ENCODE measurements around the gene PCNP.
"Not testable (repeated sequence)": the region's sequence is repeated elsewhere in the genome, so short reads cannot be mapped to it uniquely, and the experiment has no call there.

The PCNP gene

GRCh38 chr3:101631098-101631796 lies 57.3 kb downstream of the PCNP start:
- no peak for DNase-seq

GRCh38 chr3:101631959-101632358 lies 58.0 kb downstream of the PCNP start:
- not testable (repeated sequence) for DNase-seq

- DNase-seq, result no peak
These were observed 58.6 kb downstream of the PCNP start for GRCh38 chr3:101632586-101632985.

GRCh38 chr3:101633186-101633585 lies 59.2 kb downstream of the PCNP start:
- no peak for DNase-seq

GRCh38 chr3:101634591-101635196 lies 60.7 kb downstream of the PCNP start:
- DNase-seq, result no peak

- DNase-seq, result no peak
These were observed 61.4 kb downstream of the PCNP start for GRCh38 chr3:101635345-101635744.

GRCh38 chr3:101635954-101636798 lies 62.2 kb downstream of the PCNP start:
- DNase-seq, result peak; percentile 29

- no peak for DNase-seq
These were observed 63.5 kb downstream of the PCNP start for GRCh38 chr3:101637451-101637850.

GRCh38 chr3:101638261-101638745 lies 64.3 kb downstream of the PCNP start:
- no peak for DNase-seq

GRCh38 chr3:101639280-101639963 lies 65.4 kb downstream of the PCNP start:
- DNase-seq, result no peak

GRCh38 chr3:101640256-101640655 lies 66.3 kb downstream of the PCNP start:
- no peak for DNase-seq

- not testable (repeated sequence) for DNase-seq
These were observed 67.6 kb downstream of the PCNP start for GRCh38 chr3:101641397-101642115.

- DNase-seq, result no peak
These were observed 68.5 kb downstream of the PCNP start for GRCh38 chr3:101642441-101642840.

GRCh38 chr3:101643009-101643844 lies 69.2 kb downstream of the PCNP start:
- no peak for DNase-seq

Data from right kidney (tissue), 1 donor.